H1 (cell line): Measurements from ENCODE around the gene SPINK9.

Experiments
- ATF3 ChIP-seq: IDR thresholded peaks from 2 replicates; pipeline ENCODE4 v1.6.1; 2011; ENCODE audit warnings: low read depth, mild to moderate bottlenecking, low read length; ENCODE audit not compliant: insufficient read depth
- CTCF ChIP-seq, 3 experiments: IDR thresholded peaks; 1 replicate in 2 of 3; 2 replicates in 1 of 3; pipeline versions ENCODE4 v1.5.1 to v1.6.1; 2011; ENCODE audit warnings: low read length in 3 of 3, mild to moderate bottlenecking in 3 of 3, inconsistent platforms in 2 of 3, low read depth in 1 of 3, moderate library complexity in 1 of 3; ENCODE audit not compliant: insufficient read depth in 1 of 3; ENCODE audit errors: control extremely low read depth in 1 of 3
- EP300 ChIP-seq, 2 experiments: IDR thresholded peaks; 1 replicate in 1 of 2; 2 replicates in 1 of 2; pipeline ENCODE4 v1.6.1; 2011 to 2012; ENCODE audit warnings: low read depth in 2 of 2, low read length in 2 of 2, mild to moderate bottlenecking in 2 of 2, borderline replicate concordance in 1 of 2, inconsistent platforms in 1 of 2, moderate library complexity in 1 of 2
- MAFK ChIP-seq: IDR thresholded peaks from 2 replicates; pipeline ENCODE4 v1.6.1; 2012; ENCODE audit warnings: low read depth, mild to moderate bottlenecking, improper control_type of control experiment, low read length
- NRF1 ChIP-seq: IDR thresholded peaks from 2 replicates; pipeline ENCODE4 v1.6.1; 2011; ENCODE audit warnings: mild to moderate bottlenecking, low read depth, low read length, improper control_type of control experiment
- POLR2A ChIP-seq, 2 experiments: IDR thresholded peaks; 1 replicate in 1 of 2; 2 replicates in 1 of 2; pipeline ENCODE4 v1.6.1; 2011; ENCODE audit warnings: low read depth in 2 of 2, low read length in 2 of 2, mild to moderate bottlenecking in 2 of 2; ENCODE audit errors: control extremely low read depth in 1 of 2
- POLR2AphosphoS5 ChIP-seq: IDR thresholded peaks from 2 replicates; pipeline ENCODE4 v1.6.1; 2011; ENCODE audit warnings: low read depth, low read length
- RFX5 ChIP-seq: IDR thresholded peaks from 2 replicates; pipeline ENCODE4 v1.6.1; 2011; ENCODE audit warnings: low read depth, low read length, improper control_type of control experiment, borderline replicate concordance
- SP1 ChIP-seq: IDR thresholded peaks from 2 replicates; pipeline ENCODE4 v1.6.1; 2011; ENCODE audit warnings: low read depth, low read length
- SP4 ChIP-seq: IDR thresholded peaks from 2 replicates; pipeline ENCODE4 v1.6.1; 2012; ENCODE audit warnings: low read length, inconsistent platforms
- TAF7 ChIP-seq: optimal IDR thresholded peaks from 2 replicates; pipeline ENCODE3; 2011; ENCODE audit warnings: low read depth, mild to moderate bottlenecking, inconsistent platforms, low read length, moderate library complexity, borderline replicate concordance
- TEAD4 ChIP-seq: IDR thresholded peaks from 2 replicates; pipeline ENCODE4 v1.6.1; 2012; ENCODE audit warnings: low read depth, low read length, inconsistent platforms, mixed read lengths
- USF2 ChIP-seq: IDR thresholded peaks from 2 replicates; pipeline ENCODE4 v1.6.1; 2011; ENCODE audit warnings: low read length, improper control_type of control experiment

- TF ChIP-seq POLR2A (IDR thresholded peaks at IDR 0.05; ENCODE audit: control extremely low read depth in 1 of 2, low read depth in 2 of 2, low read length in 2 of 2): no peak
- no peak for TF ChIP-seq USF2
- no peak for TF ChIP-seq SP4
- no peak for TF ChIP-seq TAF7
- no peak for TF ChIP-seq CTCF (IDR thresholded peaks at IDR 0.05; ENCODE audit: control extremely low read depth in 1 of 3, insufficient read depth in 1 of 3, low read depth in 1 of 3, low read length in 3 of 3)
- no peak for TF ChIP-seq TEAD4
- TF ChIP-seq MAFK: no peak
- TF ChIP-seq NRF1: no peak
- no peak for TF ChIP-seq EP300 (IDR thresholded peaks at IDR 0.05; ENCODE audit: borderline replicate concordance in 1 of 2, low read depth in 2 of 2, low read length in 2 of 2)
- no peak for TF ChIP-seq RFX5
- TF ChIP-seq POLR2AphosphoS5: no peak
- TF ChIP-seq SP1: no peak
- no peak for TF ChIP-seq ATF3
Observed at GRCh38 chr5:148352696-148353095, 17.3 kb downstream of the SPINK9 start.
